ENCODE data around the gene ADRA2C. TPM values are rescaled to one million over a fixed set of nuclear protein-coding genes. Genes with fewer than 3 reads are reported as not detected.

ADRA2C gene
- polyA plus RNA-seq, 2 of the 4 experiments (the other 2 are of a cell fraction): 1.9 to 4.1 TPM

- POLR2A ChIA-PET: no interaction called here
- FAIRE-seq: no peak
- CTCF ChIA-PET: interaction anchor here (1.3 kb wide), 1 partner anchor 14 kb away, joined by 4 read pairs; no protein-coding TSS in a partner anchor
These were observed 41.1 kb downstream of the ADRA2C start for GRCh38 chr4:3807311-3807710.

GRCh38 chr4:3807822-3808496 is 41.8 kb downstream of the ADRA2C start:
- ChIA-PET POLR2A (no interaction called here), CTCF (interaction anchor here (1.4 kb wide), 1 partner anchor 60 kb away, joined by 3 read pairs; no protein-coding TSS in a partner anchor)
- FAIRE-seq (no peak), DNase-seq (ENCODE audit: low read depth in 1 of 2, low spot score in 1 of 2) (no peak), ATAC-seq (no peak)
- 31% methylated on average over 14 of the region's 14 CpGs for WGBS (ENCODE audit: missing lambda C conversion rate)
- no peak overlapping the region for H3K4me3 ChIP-seq
- no peak overlapping the region for H3K27ac ChIP-seq
- H3K4me1 ChIP-seq: no peaks in the 10 kb centered on the region
- TF ChIP-seq POLR2A (IDR thresholded peaks at IDR 0.05; ENCODE audit: low read length) (no peak), FOSL2 (IDR thresholded peaks at IDR 0.05) (no peak), FOSL2 (CRISPR knock-in tag; IDR thresholded peaks at IDR 0.05) (no peak), EHF (CRISPR knock-in tag; IDR thresholded peaks at IDR 0.05) (no peak), CTCF (IDR thresholded peaks at IDR 0.05) (no peak), RFX5 (IDR thresholded peaks at IDR 0.05) (no peak), NR3C1 (IDR thresholded peaks at IDR 0.05) (no peak), GATA3 (IDR thresholded peaks at IDR 0.05; ENCODE audit: borderline replicate concordance) (no peak), MAFK (IDR thresholded peaks at IDR 0.05; ENCODE audit: partially characterized antibody) (no peak), HES2 (IDR thresholded peaks at IDR 0.05) (no peak), HMGXB4 (CRISPR knock-in tag; IDR thresholded peaks at IDR 0.05; ENCODE audit: borderline replicate concordance) (no peak), RAD21 (conservative IDR thresholded peaks at IDR 0.05 in 1 of 2, IDR thresholded peaks at IDR 0.05 in 1 of 2) (no peak), MAZ (IDR thresholded peaks at IDR 0.05; ENCODE audit: borderline replicate concordance, low read depth, low read length) (no peak), SREBF2 (IDR thresholded peaks at IDR 0.05) (no peak), MYC (IDR thresholded peaks at IDR 0.05; ENCODE audit: borderline replicate concordance, low read length) (no peak), ZSCAN20 (CRISPR knock-in tag; IDR thresholded peaks at IDR 0.05) (no peak), BCL3 (IDR thresholded peaks at IDR 0.05) (no peak), ZFP36 (IDR thresholded peaks at IDR 0.05; ENCODE audit: borderline replicate concordance, partially characterized antibody) (no peak), POLR2AphosphoS2 (conservative IDR thresholded peaks at IDR 0.05; ENCODE audit: low read length) (no peak), JUNB (IDR thresholded peaks at IDR 0.05) (no peak)
- H3K9me3 ChIP-seq: no peaks in the 10 kb centered on the region
- no peak overlapping the region for H3K4me2 ChIP-seq

More at GRCh38 chr4:3807311-3807710, 41.1 kb downstream of the ADRA2C start:
- Histone ChIP-seq H3K4me1 (no peaks in the 10 kb centered on the region), H3K4me3 (no peak overlapping the region), H3K27ac (no peak overlapping the region), H3K9me3 (no peaks in the 10 kb centered on the region), H3K4me2 (no peak overlapping the region)
- TF ChIP-seq FOSB (CRISPR knock-in tag; IDR thresholded peaks at IDR 0.05) (no peak), ZSCAN20 (CRISPR knock-in tag; IDR thresholded peaks at IDR 0.05) (no peak), RFX5 (IDR thresholded peaks at IDR 0.05) (no peak), HOXB5 (CRISPR knock-in tag; IDR thresholded peaks at IDR 0.05) (no peak), NR3C1 (IDR thresholded peaks at IDR 0.05) (no peak), SREBF2 (IDR thresholded peaks at IDR 0.05) (no peak), EHF (CRISPR knock-in tag; IDR thresholded peaks at IDR 0.05) (no peak), ATOH8 (CRISPR knock-in tag; IDR thresholded peaks at IDR 0.05; ENCODE audit: low read depth) (no peak), CBX8 (IDR thresholded peaks at IDR 0.05) (no peak), CBX2 (IDR thresholded peaks at IDR 0.05; ENCODE audit: borderline replicate concordance, low read depth) (no peak), HDAC2 (IDR thresholded peaks at IDR 0.05) (no peak), GATA3 (IDR thresholded peaks at IDR 0.05; ENCODE audit: borderline replicate concordance) (no peak), KDM1A (IDR thresholded peaks at IDR 0.05; ENCODE audit: low read depth) (no peak), EHMT2 (IDR thresholded peaks at IDR 0.05; ENCODE audit: low read depth) (no peak), RCOR1 (IDR thresholded peaks at IDR 0.05; ENCODE audit: low read depth, low read length) (no peak)
- ATAC-seq (no peak), DNase-seq (ENCODE audit: low read depth in 1 of 2, low spot score in 1 of 2) (no peak)
- WGBS (ENCODE audit: missing lambda C conversion rate): 48% methylated on average over 6 of the region's 6 CpGs
